Right forelimb (tissue), 1 donor: ENCODE results near the gene UBE2L6.
A peak's percentile ranks its signal among the peaks of the same experiment; 100 is the strongest.
"Not testable (repeated sequence)": the region's sequence is repeated elsewhere in the genome, so short reads cannot be mapped to it uniquely, and the experiment has no call there.

Source experiments
- DNase-seq: peaks from one replicate; pipeline ENCODE4 v3.0.0-alpha.2; 2018

Gene UBE2L6

GRCh38 chr11:57566005-57566904 is 1.2 kb downstream of the UBE2L6 start:
- DNase-seq, result no peak

- no peak for DNase-seq
Observed at GRCh38 chr11:57562596-57562995, 4.9 kb downstream of the UBE2L6 start.

GRCh38 chr11:57560146-57560545 is 7.3 kb downstream of the UBE2L6 start:
- DNase-seq, result no peak

GRCh38 chr11:57556041-57556440 is 11.4 kb downstream of the UBE2L6 start:
- no peak for DNase-seq

GRCh38 chr11:57555393-57555792 is 12.1 kb downstream of the UBE2L6 start:
- no peak for DNase-seq

- no peak for DNase-seq
Observed at GRCh38 chr11:57552479-57552878, 15.0 kb downstream of the UBE2L6 start.

GRCh38 chr11:57551941-57552340 is 15.5 kb downstream of the UBE2L6 start:
- DNase-seq, result no peak

- no peak for DNase-seq
Observed at GRCh38 chr11:57549983-57550382, 17.5 kb downstream of the UBE2L6 start.

- no peak for DNase-seq
Observed at GRCh38 chr11:57547854-57548377, 19.6 kb downstream of the UBE2L6 start.

- no peak for DNase-seq
Observed at GRCh38 chr11:57546869-57547475, 20.5 kb downstream of the UBE2L6 start.

- DNase-seq, result no peak
Observed at GRCh38 chr11:57546451-57546850, 21.0 kb downstream of the UBE2L6 start.

GRCh38 chr11:57545883-57546282 is 21.6 kb downstream of the UBE2L6 start:
- DNase-seq, result no peak

- no peak for DNase-seq
Observed at GRCh38 chr11:57544566-57544965, 22.9 kb downstream of the UBE2L6 start.

GRCh38 chr11:57543593-57543992 is 23.9 kb downstream of the UBE2L6 start:
- no peak for DNase-seq

GRCh38 chr11:57542582-57542981 is 24.9 kb downstream of the UBE2L6 start:
- DNase-seq, result no peak

- no peak for DNase-seq
Observed at GRCh38 chr11:57541169-57541568, 26.3 kb downstream of the UBE2L6 start.

GRCh38 chr11:57539342-57539741 is 28.1 kb downstream of the UBE2L6 start:
- DNase-seq, result no peak

- DNase-seq, result no peak
Observed at GRCh38 chr11:57536947-57537619, 30.4 kb downstream of the UBE2L6 start, which contains the start of gene SMTNL1. Gene SMTNL1, plus strand, starts transcription at chr11:57537595. Its CDS starts 5,048 bp downstream, at chr11:57542643.

GRCh38 chr11:57534449-57534848 is 33.0 kb downstream of the UBE2L6 start:
- DNase-seq, result not testable (repeated sequence)

GRCh38 chr11:57530596-57531507 is 36.6 kb downstream of the UBE2L6 start, which contains the start of gene TIMM10:
Gene TIMM10, minus strand, starts transcription at chr11:57530754. Its CDS starts 565 bp downstream, at chr11:57530189.
- peak; percentile 96 for DNase-seq

GRCh38 chr11:57530215-57530595 is 37.3 kb downstream of the UBE2L6 start:
- no peak for DNase-seq

GRCh38 chr11:57529012-57529411 is 38.5 kb downstream of the UBE2L6 start:
- DNase-seq, result no peak
